Heart right ventricle (tissue), 16 donors: ENCODE data around the gene MRPS21. TPM values are rescaled to one million over a fixed set of nuclear protein-coding genes. Genes with fewer than 3 reads are reported as not detected.

Experiments used
- ATAC-seq, 8 donors: fragments of 200-7000 bp; cut with Tn5 transposase; one replicate each; pipeline ENCODE4 v1.9.1; 2020; ENCODE audit warnings: mild to moderate bottlenecking in 8 of 8, moderate library complexity in 8 of 8, moderate number of reproducible peaks in 1 of 8
- DNase-seq, 2 donors: peaks; one replicate each; pipeline ENCODE4 v3.0.0-alpha.2; 2020
- H3K27ac ChIP-seq, 10 donors: fragments of 200-600 bp; sonication (generic) in 2 of 10; one replicate each; pipeline versions ENCODE4 v1.5.0 to v1.8.0; 2020 to 2022; ENCODE audit warnings: mild to moderate bottlenecking in 3 of 10
- H3K27me3 ChIP-seq, 7 donors: fragments of 200-600 bp; one replicate each; pipeline ENCODE4 v1.8.0; 2021 to 2022; ENCODE audit warnings: mild to moderate bottlenecking in 2 of 7
- H3K36me3 ChIP-seq, 9 donors: fragments of 200-600 bp; sonication (generic) in 1 of 9; one replicate each; pipeline versions ENCODE4 v1.5.0 to v1.8.0; 2020 to 2022; ENCODE audit warnings: mild to moderate bottlenecking in 2 of 9
- H3K4me1 ChIP-seq, 9 donors: fragments of 200-600 bp; sonication (generic) in 1 of 9; one replicate each; pipeline versions ENCODE4 v1.5.0 to v1.8.0; 2020 to 2022; ENCODE audit warnings: mild to moderate bottlenecking in 4 of 9
- H3K4me3 ChIP-seq, 10 donors: fragments of 200-600 bp; sonication (generic) in 2 of 10; one replicate each; pipeline versions ENCODE4 v1.5.0 to v1.8.0; 2020 to 2022; ENCODE audit warnings: mild to moderate bottlenecking in 7 of 10, moderate library complexity in 2 of 10
- H3K9me3 ChIP-seq, 11 donors: fragments of 200-600 bp in 10 of 11; sonication (generic) in 2 of 11; one replicate each; pipeline versions ENCODE4 v1.5.0 to v1.8.0; 2013 to 2022; ENCODE audit warnings: mild to moderate bottlenecking in 2 of 11, control low read depth in 1 of 11, moderate library complexity in 1 of 11
- CTCF ChIP-seq, 9 donors: fragments of 200-600 bp; sonication (generic) in 2 of 9; IDR thresholded peaks; one replicate each; pipeline versions ENCODE4 v1.5.0 to v1.8.0; 2021 to 2022; ENCODE audit warnings: antibody characterized with exemption in 9 of 9, mild to moderate bottlenecking in 5 of 9, moderate library complexity in 1 of 9
- WGBS, 2 donors: extraction: QIAGEN DNeasy Blood & Tissue Kit; methylation state at CpG; one replicate each; pipeline ENCODE4 v1.1.7; 2013; ENCODE audit warnings: inconsistent platforms in 1 of 2; 5-methylcytosine and 5-hydroxymethylcytosine counted together
- intact Hi-C, 10 donors: fragments of 100-400 bp; cut with DNase I; formaldehyde crosslinking; loops; one replicate each; pipeline versions ENCODE4 v1.11.1 to v1.14.2; 2022
- polyA plus RNA-seq, 2 donors: library from polyadenylated mRNA; stranded (reverse); fragments of 200-250 nt; gene quantifications; one replicate each; pipeline ENCODE4 v1.2.3, GENCODE V29; 2013
- total RNA-seq, 10 donors: library from RNA; stranded (reverse); fragmentation: NEBNext Ultra II Directional in 3 of 10; extraction: Animal tissue kit (Norgen Biotek cat#: 25700) in 3 of 10; gene quantifications; one replicate each; pipeline versions ENCODE4 v1.2.1 to v1.2.4, GENCODE V29; 2021 to 2023
- donor health status: Arrhythmogenic right ventricular cardiomyopathy.
- donor health status: ischemic (EF 13 %, LVEDD 7.1; RV severe dilation, severe dysfunction).
- donor health status: healthy with polysubstance abuse.
- donor health status: DM: no; HTN: yes; CAD: no.
- donor health status: DM: no; HTN: no; CAD: no.
- donor health status: ischemic (EF 25% LVEDD 6.9; RV normal size, moderate dysfunction).
- donor health status: ischemic (EF 25% LVEDD 5.7; RV mildly dilated, moderate dysfunction).
- donor health status: healthy.
- donor health status: DM: yes; HTN: yes; CAD: no.
- donor health status: Ischemic cardiomyopathy.
- donor health status: ischemic (EF 35%, LVEDD 5.7; RV mildly dilated, moderate dysfunction).
- donor health status: nonischemic (EF 11% LVEDD 7.7; RV severe dilation, severe dysfunction).
- donor health status: DM: yes; HTN: yes; CAD: no.
- donor health status: PGD.
- donor health status: ischemic (EF 29% LVEDD 5.4; RV normal size, mild dysfunction).
- donor health status: nonischemic (EF 23%, LVEDD 6.1; RV moderate dilation, normal function).

Gene MRPS21
- total and polyA plus RNA-seq, 12 donors = 68.4 to 195 (median 75.2) TPM

- no peak for TF ChIP-seq CTCF (IDR thresholded peaks at IDR 0.05)
- H3K4me1 ChIP-seq = peaks cover 5 to 48% (median 22%) of the 10 kb centered on the region in 9 donors
- ATAC-seq (no peak), DNase-seq (no peak)
- peak overlapping the region in 3 of 10 donors; percentile 41 to 52 (median 41) for H3K4me3 ChIP-seq
- no peaks in the 10 kb centered on the region for H3K36me3 ChIP-seq
- no peaks in the 10 kb centered on the region for H3K9me3 ChIP-seq
- H3K27ac ChIP-seq = peak overlapping the region in 3 of 10 donors; percentile 56 to 78 (median 75)
- peaks cover 0 to 32% (median 0%) of the 10 kb centered on the region in 7 donors for H3K27me3 ChIP-seq
- WGBS, 2 donors = 17 to 25% methylated on average over 13 to 14 of the region's 14 CpGs
- intact Hi-C loops = loop anchor here in 6 of 10 donors (1.0 to 10.0 kb wide), 5 partner anchors 24 to 438 kb away; partner anchors contain the start of genes GOLPH3L (in 1 of the 6) and PRPF3 (in 1 of the 6)
These were observed 36.9 kb upstream of the MRPS21 start for GRCh38 chr1:150256554-150257341.

DNA sequence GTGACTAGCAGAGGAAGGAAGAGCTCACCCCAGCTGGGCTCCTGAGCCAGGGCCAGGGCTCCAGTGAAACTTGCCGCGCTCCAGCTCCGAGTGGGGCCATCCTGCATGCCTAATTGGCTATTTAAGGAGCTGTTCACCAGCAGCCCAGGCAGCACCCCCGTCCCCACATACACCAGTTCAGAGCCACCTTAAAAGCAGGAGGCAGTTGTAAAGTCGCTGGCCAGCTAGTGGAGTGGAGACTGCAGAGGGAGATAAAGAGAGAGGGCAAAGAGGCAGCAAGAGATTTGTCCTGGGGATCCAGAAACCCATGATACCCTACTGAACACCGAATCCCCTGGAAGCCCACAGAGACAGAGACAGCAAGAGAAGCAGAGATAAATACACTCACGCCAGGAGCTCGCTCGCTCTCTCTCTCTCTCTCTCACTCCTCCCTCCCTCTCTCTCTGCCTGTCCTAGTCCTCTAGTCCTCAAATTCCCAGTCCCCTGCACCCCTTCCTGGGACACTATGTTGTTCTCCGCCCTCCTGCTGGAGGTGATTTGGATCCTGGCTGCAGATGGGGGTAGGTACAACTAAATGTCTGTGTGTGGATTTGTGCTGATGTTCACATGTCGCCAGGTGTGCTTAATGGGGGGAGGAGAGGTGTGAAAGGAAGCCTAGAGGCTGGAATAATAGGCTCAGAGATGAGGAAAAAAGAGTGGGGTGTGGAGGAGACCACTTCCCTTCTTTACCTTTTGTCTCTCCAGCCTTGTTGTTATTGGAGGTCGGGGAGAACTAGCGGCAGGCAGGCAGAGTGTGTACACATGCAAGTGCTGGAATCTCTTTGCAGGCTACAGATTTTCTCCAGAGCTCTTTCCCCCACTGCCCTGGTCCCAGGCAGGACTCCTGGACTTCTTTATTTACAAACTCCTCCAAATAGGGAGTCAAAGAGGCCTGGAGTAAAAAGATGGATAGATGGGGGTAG, 35.8 kb upstream of the MRPS21 start, which contains the start of gene CA14:
Gene CA14, plus strand, starts transcription at position 151 of the 962 bp plus-strand sequence. Its CDS starts 355 bp downstream, at position 506.
- Histone ChIP-seq H3K9me3 (no peaks in the 10 kb centered on the region), H3K4me1 (peaks cover 5 to 48% (median 22%) of the 10 kb centered on the region in 9 donors), H3K4me3 (peak within 1 kb of the TSS in 5 of 10 donors; percentile 4 to 41 (median 16)), H3K27ac (peak within 1 kb of the TSS in 2 of 10 donors; percentile 34 to 59), H3K36me3 (no peaks in the 10 kb centered on the region), H3K27me3 (peaks cover 0 to 32% (median 0%) of the 10 kb centered on the region in 7 donors)
- WGBS, 2 donors = 28 to 38% methylated on average over 13 of the region's 13 CpGs
- ATAC-seq = peak; percentile 10 to 67 (median 40)
- intact Hi-C loops = loop anchor here in 4 of 10 donors (1.0 to 10.0 kb wide), 5 partner anchors 23 to 437 kb away; partner anchors contain the start of genes GOLPH3L (in 1 of the 4) and PRPF3 (in 1 of the 4)
- TF ChIP-seq CTCF (IDR thresholded peaks at IDR 0.05) = no peak
- DNase-seq = peak in 1 of 2 donors; percentile 29

GRCh38 chr1:150259217-150259616, 34.4 kb upstream of the MRPS21 start:
- Histone ChIP-seq H3K4me3 (no peak overlapping the region), H3K36me3 (peaks cover 0 to 4% (median 1%) of the 10 kb centered on the region in 9 donors), H3K27me3 (peaks cover 0 to 32% (median 0%) of the 10 kb centered on the region in 7 donors), H3K9me3 (no peaks in the 10 kb centered on the region), H3K27ac (peak overlapping the region in 3 of 10 donors; percentile 26 to 59 (median 34)), H3K4me1 (peaks cover 5 to 48% (median 22%) of the 10 kb centered on the region in 9 donors)
- peak in 2 of 8 donors; percentile 17 to 39 for ATAC-seq
- no peak for TF ChIP-seq CTCF (IDR thresholded peaks at IDR 0.05)
- intact Hi-C loops = loop anchor here in 3 of 10 donors (5.0 to 10.0 kb wide), 3 partner anchors 63 to 436 kb away; partner anchors contain the start of genes GOLPH3L (in 1 of the 3) and PRPF3 (in 1 of the 3)
- 36 to 53% methylated on average over 4 of the region's 4 CpGs for WGBS, 2 donors
- DNase-seq = no peak
